HEK293T (cell line): Measurements from ENCODE around the gene ASAP2.

ENCODE experiments used
- FOXA1 ChIP-seq: fragments of 450-650 bp; IDR thresholded peaks from 2 replicates; pipeline ENCODE4 v1.6.1; 2016; ENCODE audit warnings: mild to moderate bottlenecking
- HDGF ChIP-seq: fragments of 450-650 bp; IDR thresholded peaks from 2 replicates; pipeline ENCODE4 v1.6.1; 2017; ENCODE audit warnings: antibody characterized with exemption, borderline replicate concordance
- PKNOX1 ChIP-seq: fragments of 450-650 bp; IDR thresholded peaks from 2 replicates; pipeline ENCODE4 v1.6.1; 2016
- SP1 ChIP-seq: fragments of 450-650 bp; IDR thresholded peaks from 2 replicates; pipeline ENCODE4 v1.6.1; 2017

DNA sequence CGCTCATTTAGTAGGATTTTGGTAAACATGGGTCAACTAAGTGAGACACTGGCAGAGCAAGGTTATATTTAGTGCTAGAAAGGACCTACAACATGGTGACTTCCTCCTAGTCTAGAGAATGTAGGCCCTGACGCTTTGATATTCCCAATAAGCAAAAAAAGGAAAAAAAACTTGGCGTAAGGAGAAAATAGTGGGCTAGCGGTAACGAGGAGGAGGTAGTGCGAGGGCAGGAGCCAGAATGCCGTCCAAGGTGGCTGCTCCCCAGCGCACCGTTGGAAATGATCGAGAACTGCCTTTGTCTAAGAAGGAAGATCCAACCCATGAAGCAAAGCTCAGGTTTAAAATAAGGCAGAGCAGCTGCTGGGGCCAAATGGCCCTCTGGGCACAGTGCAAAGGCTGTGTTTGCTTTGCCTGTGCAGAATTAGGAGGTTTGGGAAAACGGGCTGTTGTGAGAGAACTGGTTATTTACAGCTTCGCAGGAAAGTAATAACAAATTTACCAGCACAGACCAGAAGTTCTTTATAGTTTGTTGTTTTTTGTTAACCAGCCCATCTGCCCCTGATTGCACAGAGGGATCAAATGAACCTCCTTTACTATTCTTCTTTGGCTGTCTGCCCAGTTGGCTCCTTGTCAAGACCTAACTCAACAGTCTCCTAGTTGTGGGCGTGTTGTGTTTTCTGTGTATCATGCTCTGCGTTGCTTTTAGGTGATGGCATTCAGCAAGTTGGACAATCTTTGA is 130.1 kb downstream of the ASAP2 start:
- no peak for TF ChIP-seq FOXA1
- no peak for TF ChIP-seq PKNOX1
- no peak for TF ChIP-seq SP1
- no peak for TF ChIP-seq HDGF
